Mucosa of rectum (tissue), 2 donors: ENCODE data around the gene YY1.
A peak's percentile ranks its signal among the peaks of the same experiment; 100 is the strongest.

Experiments
- H3K27ac ChIP-seq, 2 donors: one replicate each; pipeline ENCODE4 v1.7.0; 2013; ENCODE audit warnings: inconsistent platforms in 2 of 2, low read depth in 2 of 2, low read length in 2 of 2
- H3K27me3 ChIP-seq, 2 donors: one replicate each; pipeline ENCODE4 v1.7.0; 2013; ENCODE audit warnings: low read length in 2 of 2; ENCODE audit not compliant: control insufficient read depth in 2 of 2, insufficient read depth in 2 of 2
- H3K36me3 ChIP-seq, 2 donors: one replicate each; pipeline ENCODE4 v1.7.0; 2013; ENCODE audit warnings: low read length in 2 of 2; ENCODE audit not compliant: control insufficient read depth in 2 of 2, insufficient read depth in 2 of 2
- H3K4me1 ChIP-seq, 2 donors: one replicate each; pipeline ENCODE4 v1.7.0; 2013; ENCODE audit warnings: low read length in 2 of 2, mild to moderate bottlenecking in 1 of 2; ENCODE audit not compliant: control insufficient read depth in 2 of 2, insufficient read depth in 2 of 2
- H3K4me3 ChIP-seq, 2 donors: one replicate each; pipeline ENCODE4 v1.7.0; 2013; ENCODE audit warnings: low read length in 2 of 2
- H3K9ac ChIP-seq, 2 donors: one replicate each; pipeline ENCODE4 v1.7.0; 2013; ENCODE audit warnings: low read length in 2 of 2, low read depth in 1 of 2, mild to moderate bottlenecking in 1 of 2
- H3K9me3 ChIP-seq, 2 donors: one replicate each; pipeline ENCODE4 v1.7.0; 2013; ENCODE audit warnings: low read length in 2 of 2; ENCODE audit not compliant: control insufficient read depth in 2 of 2
- donor health status: healthy.
- donor health status: Normal muscosa, but diverticular disease.

The YY1 gene

DNA sequence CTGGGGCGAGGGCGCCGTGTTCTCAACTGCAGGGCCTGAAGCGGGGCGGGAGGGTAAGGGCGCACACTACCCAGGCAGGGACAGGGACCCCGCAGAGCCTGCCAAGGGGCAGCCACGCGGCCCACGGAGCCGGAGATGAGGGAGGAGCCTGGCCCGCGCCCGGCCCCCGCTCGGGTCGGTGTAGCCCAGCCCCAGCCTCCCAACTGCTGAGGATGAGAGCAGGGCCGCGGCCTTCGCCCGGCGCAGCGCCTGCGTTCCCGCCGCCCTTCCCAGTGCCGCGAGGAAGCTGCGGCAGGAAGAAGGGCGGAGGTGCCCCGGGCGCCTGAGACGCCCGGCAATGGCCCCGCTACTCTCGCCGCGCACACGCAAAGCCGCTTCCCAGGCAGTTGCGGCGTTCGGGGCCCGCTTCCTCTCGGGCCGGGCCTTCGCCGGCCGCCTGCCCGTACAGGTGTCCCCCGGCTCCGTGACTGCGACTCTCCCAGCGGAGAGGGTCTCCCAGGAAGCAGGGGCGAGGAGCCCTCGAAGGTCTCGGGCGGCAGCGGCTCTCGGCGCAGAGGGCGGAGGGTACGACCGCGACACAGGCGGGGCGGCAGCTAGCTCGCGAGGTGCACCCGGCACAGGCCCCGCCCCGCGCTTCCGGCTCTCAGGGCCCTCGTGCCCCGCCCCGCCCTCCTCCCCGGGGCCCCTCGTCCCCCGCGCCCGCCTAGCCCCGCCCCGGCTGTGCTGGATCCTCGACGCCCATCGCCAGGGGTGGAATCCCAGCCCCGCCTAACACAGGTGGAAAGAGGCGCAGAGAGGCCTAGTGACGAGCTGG is 24.8 kb upstream of the YY1 start:
- Histone ChIP-seq H3K4me1 (peaks cover 9 to 12% of the 10 kb centered on the region in 2 donors), H3K4me3 (peak overlapping the region; percentile 79 to 87), H3K27me3 (no peaks in the 10 kb centered on the region), H3K9me3 (no peaks in the 10 kb centered on the region), H3K9ac (peak overlapping the region; percentile 88 to 98), H3K27ac (peak overlapping the region; percentile 98 to 99), H3K36me3 (no peaks in the 10 kb centered on the region)

- Histone ChIP-seq H3K27me3 (no peaks in the 10 kb centered on the region), H3K36me3 (no peaks in the 10 kb centered on the region), H3K4me3 (peak overlapping the region; percentile 37 to 70), H3K9me3 (no peaks in the 10 kb centered on the region), H3K9ac (peak overlapping the region; percentile 81 to 98), H3K4me1 (peaks cover 9 to 12% of the 10 kb centered on the region in 2 donors), H3K27ac (peak overlapping the region; percentile 98 to 99)
These were observed 24.2 kb upstream of the YY1 start for GRCh38 chr14:100214770-100215083.

GRCh38 chr14:100215330-100215885 is 23.5 kb upstream of the YY1 start:
- Histone ChIP-seq H3K36me3 (no peaks in the 10 kb centered on the region), H3K27me3 (no peaks in the 10 kb centered on the region), H3K27ac (peak overlapping the region; percentile 98 to 99), H3K4me1 (peaks cover 9 to 12% of the 10 kb centered on the region in 2 donors), H3K9ac (peak overlapping the region in 1 of 2 donors; percentile 17), H3K9me3 (no peaks in the 10 kb centered on the region), H3K4me3 (peak overlapping the region in 1 of 2 donors; percentile 70)

DNA sequence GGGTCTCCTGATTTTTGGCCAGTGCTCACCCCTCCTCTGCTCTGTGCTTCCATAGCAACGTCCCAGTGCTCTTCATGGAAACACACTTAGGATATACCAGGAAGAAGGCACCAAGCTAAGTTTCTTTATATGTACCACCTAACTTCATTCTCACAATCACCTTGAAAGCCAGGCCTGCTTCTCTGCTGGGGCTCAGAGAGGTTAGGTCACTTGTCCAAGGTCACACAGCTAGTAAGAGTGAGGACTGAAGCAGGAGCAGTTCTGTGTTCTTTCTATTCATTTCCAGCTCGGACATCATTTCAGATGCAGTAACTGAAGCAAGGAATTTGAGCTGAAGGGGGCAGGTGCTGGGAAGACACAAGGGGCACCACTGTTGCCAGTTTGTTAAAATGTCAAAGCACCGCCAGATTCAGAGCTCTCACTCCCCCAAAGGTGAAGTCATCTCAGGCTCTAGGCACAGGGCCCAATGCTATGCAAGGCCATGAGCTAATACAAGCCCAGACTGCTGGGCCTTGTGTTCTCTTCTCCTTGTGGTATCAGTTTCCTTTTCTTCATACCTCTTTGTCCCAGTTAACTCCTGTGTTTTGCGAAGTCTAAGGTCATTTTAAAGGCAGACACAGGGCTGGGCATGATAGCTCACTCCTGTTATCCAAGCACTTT is 19.7 kb upstream of the YY1 start:
- H3K9me3 ChIP-seq, result no peaks in the 10 kb centered on the region
- no peaks in the 10 kb centered on the region for H3K36me3 ChIP-seq
- H3K4me3 ChIP-seq, result no peak overlapping the region
- peaks cover 22 to 26% of the 10 kb centered on the region in 2 donors for H3K4me1 ChIP-seq
- no peaks in the 10 kb centered on the region for H3K27me3 ChIP-seq
- H3K27ac ChIP-seq, result no peak overlapping the region
- H3K9ac ChIP-seq, result no peak overlapping the region

GRCh38 chr14:100221533-100222223 is 17.3 kb upstream of the YY1 start:
- H3K4me3 ChIP-seq, result peak overlapping the region; percentile 70 to 83
- no peaks in the 10 kb centered on the region for H3K36me3 ChIP-seq
- no peaks in the 10 kb centered on the region for H3K27me3 ChIP-seq
- peaks cover 18% of the 10 kb centered on the region in 2 donors for H3K4me1 ChIP-seq
- no peaks in the 10 kb centered on the region for H3K9me3 ChIP-seq
- H3K27ac ChIP-seq, result peak overlapping the region; percentile 53 to 78
- H3K9ac ChIP-seq, result peak overlapping the region; percentile 74 to 77

DNA sequence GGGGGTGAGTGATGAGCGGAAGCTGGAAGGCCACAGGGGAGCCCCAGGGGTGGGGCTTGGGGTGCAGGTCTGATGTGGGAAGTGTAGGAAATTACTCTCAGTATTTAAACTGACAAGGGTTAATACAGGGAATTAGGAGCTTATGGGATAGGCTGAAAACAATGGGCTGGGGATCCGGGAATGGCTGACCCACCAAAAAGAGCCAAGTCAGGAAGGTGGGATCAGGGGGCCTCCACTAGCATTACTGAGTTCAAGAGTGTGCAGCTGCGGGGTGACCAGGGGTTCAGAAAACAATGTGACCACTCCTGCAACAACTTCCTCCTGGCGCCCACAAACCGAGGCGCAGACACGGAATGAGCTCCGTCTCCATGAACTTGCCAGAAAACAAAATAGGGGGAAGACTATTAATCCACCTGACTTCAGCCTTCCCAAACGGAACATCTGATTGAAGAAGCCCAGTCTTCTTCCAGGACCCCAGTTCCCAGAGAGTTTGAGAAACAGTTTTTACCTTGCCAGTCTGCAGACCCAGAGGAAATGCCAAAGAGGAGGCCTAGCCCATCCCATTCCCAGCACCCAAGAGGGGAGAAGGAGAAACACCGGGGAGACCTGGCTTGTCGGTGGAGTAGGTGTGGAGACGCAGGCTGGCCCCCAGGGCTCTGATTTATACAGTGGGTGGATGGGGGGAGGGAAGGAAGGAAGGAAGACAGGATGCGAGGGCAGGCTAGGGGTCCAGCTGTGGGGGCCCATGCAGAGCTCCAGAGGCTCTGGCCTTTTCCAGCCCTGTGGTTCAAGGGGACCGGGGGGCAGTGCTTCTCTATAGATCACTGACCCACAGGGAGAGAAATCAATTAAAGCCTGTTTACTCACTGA is 16.5 kb upstream of the YY1 start:
- H3K27me3 ChIP-seq, result no peaks in the 10 kb centered on the region
- H3K9me3 ChIP-seq, result no peaks in the 10 kb centered on the region
- H3K36me3 ChIP-seq, result no peaks in the 10 kb centered on the region
- peaks cover 18% of the 10 kb centered on the region in 2 donors for H3K4me1 ChIP-seq
- peak overlapping the region; percentile 53 to 78 for H3K27ac ChIP-seq
- H3K9ac ChIP-seq, result peak overlapping the region; percentile 74 to 77
- H3K4me3 ChIP-seq, result peak overlapping the region; percentile 70 to 83

DNA sequence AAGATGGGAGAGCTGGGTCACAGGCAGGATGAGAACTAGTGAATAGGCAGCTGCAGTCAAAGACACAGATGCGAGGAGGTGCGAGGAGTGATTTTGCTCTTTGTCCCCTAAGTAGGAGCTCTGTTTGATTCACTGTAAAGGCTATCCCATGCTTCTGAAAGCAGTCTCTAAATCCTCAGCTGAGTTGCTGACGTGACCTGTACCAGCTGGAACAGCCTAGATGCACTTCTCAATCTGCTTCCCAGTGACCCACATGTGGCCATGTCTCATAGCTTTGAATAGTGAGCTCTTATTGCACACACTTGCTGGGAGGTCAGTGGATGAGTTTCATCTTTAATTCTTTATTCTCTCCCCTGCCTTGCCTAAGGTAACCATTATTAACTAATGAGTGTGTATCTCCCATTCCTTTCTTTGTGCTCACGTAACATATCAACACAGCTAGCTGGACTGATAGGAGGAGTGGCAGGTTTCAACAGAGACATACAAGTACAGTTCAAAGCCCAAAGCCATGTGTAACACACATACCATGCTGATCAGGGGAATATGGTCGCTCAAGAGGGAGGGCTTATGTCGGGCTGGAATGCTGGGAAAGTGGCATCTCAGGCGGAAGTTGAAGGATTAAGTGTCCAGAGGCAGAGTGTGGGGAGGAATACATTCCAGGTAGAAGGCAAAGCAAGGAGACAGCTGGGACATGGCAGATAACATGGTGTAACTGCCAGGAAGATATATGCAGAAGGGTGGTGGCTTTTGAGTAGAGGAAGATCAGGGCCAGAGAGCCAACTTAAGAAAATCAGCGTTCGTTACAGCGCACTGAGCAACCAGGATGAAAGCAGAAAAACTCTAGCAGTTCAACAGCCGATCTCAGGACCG is 15.4 kb upstream of the YY1 start:
- peak overlapping the region in 1 of 2 donors; percentile 17 for H3K9ac ChIP-seq
- H3K4me3 ChIP-seq, result peak overlapping the region in 1 of 2 donors; percentile 4
- peaks cover 18% of the 10 kb centered on the region in 2 donors for H3K4me1 ChIP-seq
- no peaks in the 10 kb centered on the region for H3K9me3 ChIP-seq
- H3K27ac ChIP-seq, result peak overlapping the region in 1 of 2 donors; percentile 27
- no peaks in the 10 kb centered on the region for H3K36me3 ChIP-seq
- H3K27me3 ChIP-seq, result no peaks in the 10 kb centered on the region

GRCh38 chr14:100224229-100224866 is 14.6 kb upstream of the YY1 start:
- Histone ChIP-seq H3K36me3 (no peaks in the 10 kb centered on the region), H3K27me3 (no peaks in the 10 kb centered on the region), H3K9ac (peak overlapping the region in 1 of 2 donors; percentile 17), H3K4me1 (peaks cover 18% of the 10 kb centered on the region in 2 donors), H3K27ac (peak overlapping the region in 1 of 2 donors; percentile 17), H3K9me3 (no peaks in the 10 kb centered on the region), H3K4me3 (no peak overlapping the region)
